Epithelial cell of prostate (primary cell): ENCODE measurements around the gene BMERB1.

Experiments used
- DNase-seq: peaks from one replicate; pipeline ENCODE4 v3.0.0-alpha.2; 2011; ENCODE audit warnings: low read depth, low spot score
- H3K27ac ChIP-seq: fragments of 450-650 bp; 2 replicates; pipeline ENCODE4 v1.5.1; 2017; ENCODE audit warnings: mild to moderate bottlenecking

The BMERB1 gene

GRCh38 chr16:15492091-15492740 is 57.8 kb downstream of the BMERB1 start:
- no peak overlapping the region for H3K27ac ChIP-seq
- DNase-seq, result no peak

- no peak overlapping the region for H3K27ac ChIP-seq
- DNase-seq, result no peak
Observed at GRCh38 chr16:15493466-15494180, 59.2 kb downstream of the BMERB1 start.

- no peak for DNase-seq
Observed at GRCh38 chr16:15494236-15494635, 59.8 kb downstream of the BMERB1 start.

GRCh38 chr16:15495898-15496297 is 61.5 kb downstream of the BMERB1 start:
- no peak for DNase-seq
- no peak overlapping the region for H3K27ac ChIP-seq

More at GRCh38 chr16:15494236-15494635, 59.8 kb downstream of the BMERB1 start:
- H3K27ac ChIP-seq, result no peak overlapping the region

GRCh38 chr16:15498427-15499175 is 64.2 kb downstream of the BMERB1 start:
- no peak overlapping the region for H3K27ac ChIP-seq
- no peak for DNase-seq

GRCh38 chr16:15502041-15502725 is 67.8 kb downstream of the BMERB1 start:
- H3K27ac ChIP-seq, result no peak overlapping the region
- DNase-seq, result peak; percentile 31

- H3K27ac ChIP-seq, result no peak overlapping the region
- no peak for DNase-seq
Observed at GRCh38 chr16:15506441-15506840, 72.1 kb downstream of the BMERB1 start.

- H3K27ac ChIP-seq, result no peak overlapping the region
- DNase-seq, result no peak
Observed at GRCh38 chr16:15507301-15507958, 73.0 kb downstream of the BMERB1 start.

GRCh38 chr16:15507959-15508627 is 73.7 kb downstream of the BMERB1 start:
- DNase-seq, result no peak
- no peak overlapping the region for H3K27ac ChIP-seq

- no peak for DNase-seq
- no peak overlapping the region for H3K27ac ChIP-seq
Observed at GRCh38 chr16:15509051-15509592, 74.7 kb downstream of the BMERB1 start.

GRCh38 chr16:15509593-15510535 is 75.5 kb downstream of the BMERB1 start:
- no peak for DNase-seq
- no peak overlapping the region for H3K27ac ChIP-seq

GRCh38 chr16:15510992-15511391 is 76.6 kb downstream of the BMERB1 start:
- H3K27ac ChIP-seq, result no peak overlapping the region
- no peak for DNase-seq

GRCh38 chr16:15511759-15512487 is 77.5 kb downstream of the BMERB1 start:
- no peak overlapping the region for H3K27ac ChIP-seq

GRCh38 chr16:15513156-15513555 is 78.8 kb downstream of the BMERB1 start:
- DNase-seq, result no peak
- no peak overlapping the region for H3K27ac ChIP-seq

More at GRCh38 chr16:15511759-15512487, 77.5 kb downstream of the BMERB1 start:
- DNase-seq, result no peak

GRCh38 chr16:15515992-15516391 is 81.6 kb downstream of the BMERB1 start:
- DNase-seq, result no peak
- H3K27ac ChIP-seq, result no peak overlapping the region

GRCh38 chr16:15516609-15517008 is 82.2 kb downstream of the BMERB1 start:
- no peak overlapping the region for H3K27ac ChIP-seq
- no peak for DNase-seq

- H3K27ac ChIP-seq, result no peak overlapping the region
- no peak for DNase-seq
Observed at GRCh38 chr16:15517743-15518377, 83.5 kb downstream of the BMERB1 start.
